GM18867 (cell line): ENCODE data around the gene TUBGCP3.
"Not testable (repeated sequence)": the region's sequence is repeated elsewhere in the genome, so short reads cannot be mapped to it uniquely, and the experiment has no call there.

Experiments used
- ATAC-seq: cut with Tn5 transposase; IDR thresholded peaks from one replicate; pipeline ENCODE4 v1.9.1; 2021; ENCODE audit warnings: mild to moderate bottlenecking, moderate library complexity; ENCODE audit not compliant: unreplicated experiment

TUBGCP3 gene

GRCh38 chr13:112531263-112531794 is 56.6 kb downstream of the TUBGCP3 start:
- ATAC-seq, result no peak

GRCh38 chr13:112530861-112531260 is 57.1 kb downstream of the TUBGCP3 start:
- no peak for ATAC-seq

- ATAC-seq, result no peak
Observed at GRCh38 chr13:112529216-112529615, 58.7 kb downstream of the TUBGCP3 start.

DNA sequence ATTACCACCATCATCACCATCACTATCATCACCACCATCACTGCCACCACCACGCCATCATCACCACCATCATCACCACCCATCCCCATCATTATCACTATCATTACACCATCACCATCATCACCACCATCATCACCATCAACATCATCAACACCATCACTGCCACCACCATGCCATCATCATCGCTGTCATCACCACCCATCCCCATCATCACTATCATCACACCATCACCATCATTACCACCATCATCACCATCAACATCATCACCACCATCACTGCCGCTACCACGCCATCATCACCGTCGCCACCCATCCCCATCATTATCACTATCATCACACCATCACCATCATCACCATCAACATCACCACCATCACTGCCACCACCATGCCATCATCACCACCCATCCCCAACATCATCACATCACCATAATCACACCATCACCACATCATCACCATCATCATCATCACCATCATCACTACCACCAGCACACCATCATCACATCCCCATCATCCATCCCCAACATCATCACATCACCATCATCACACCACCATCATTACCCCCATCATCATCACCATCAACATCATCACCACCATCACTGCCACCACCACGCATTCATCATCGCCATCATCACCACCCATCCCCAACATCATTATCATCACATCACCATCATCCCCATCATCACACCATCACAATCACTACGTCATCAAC is 61.7 kb downstream of the TUBGCP3 start:
- ATAC-seq, result no peak

DNA sequence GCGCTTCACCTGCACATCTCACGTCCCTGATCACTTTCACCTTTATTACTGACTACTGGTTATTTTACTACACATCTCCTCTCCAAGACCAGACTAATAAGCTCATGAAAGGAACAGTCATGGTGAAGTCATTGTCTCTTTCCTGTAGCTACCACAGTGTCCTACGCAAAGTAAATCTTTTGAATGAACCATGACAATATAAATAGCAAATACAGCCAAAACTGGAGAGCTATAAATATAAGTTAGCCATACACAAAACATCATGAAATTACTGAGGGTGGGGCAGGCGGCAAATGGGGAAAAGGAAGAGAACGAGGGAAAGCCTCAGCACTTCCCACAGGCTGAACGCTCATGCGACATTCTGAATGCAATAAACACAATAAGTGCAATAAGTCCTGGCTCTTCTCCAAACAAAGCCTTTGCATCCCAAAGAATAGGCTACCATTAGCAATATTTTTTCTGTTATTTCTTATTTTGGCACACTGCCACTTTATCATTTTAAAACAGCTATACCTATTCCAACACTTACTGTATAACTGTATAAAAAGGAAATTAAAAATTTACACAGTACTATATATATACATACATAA is 62.5 kb downstream of the TUBGCP3 start:
- ATAC-seq, result no peak

DNA sequence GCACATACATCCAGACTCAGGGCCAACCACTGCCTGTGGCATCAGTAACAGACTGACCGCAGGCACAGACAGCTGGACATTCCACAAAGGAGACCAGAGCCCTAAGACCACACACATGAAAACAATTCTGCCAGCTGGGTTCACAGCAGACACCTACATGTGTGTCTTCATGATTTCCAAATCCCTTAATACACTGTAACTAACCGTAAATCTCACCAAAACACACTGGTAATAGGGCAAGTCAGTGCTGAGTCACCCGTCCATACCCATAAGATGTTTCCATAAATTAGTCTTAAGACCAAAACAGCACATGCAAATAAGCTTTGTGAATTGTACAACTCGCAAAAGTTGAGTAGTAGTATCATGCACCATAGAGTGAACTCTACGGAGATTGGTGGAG is 65.4 kb downstream of the TUBGCP3 start:
- ATAC-seq, result no peak

DNA sequence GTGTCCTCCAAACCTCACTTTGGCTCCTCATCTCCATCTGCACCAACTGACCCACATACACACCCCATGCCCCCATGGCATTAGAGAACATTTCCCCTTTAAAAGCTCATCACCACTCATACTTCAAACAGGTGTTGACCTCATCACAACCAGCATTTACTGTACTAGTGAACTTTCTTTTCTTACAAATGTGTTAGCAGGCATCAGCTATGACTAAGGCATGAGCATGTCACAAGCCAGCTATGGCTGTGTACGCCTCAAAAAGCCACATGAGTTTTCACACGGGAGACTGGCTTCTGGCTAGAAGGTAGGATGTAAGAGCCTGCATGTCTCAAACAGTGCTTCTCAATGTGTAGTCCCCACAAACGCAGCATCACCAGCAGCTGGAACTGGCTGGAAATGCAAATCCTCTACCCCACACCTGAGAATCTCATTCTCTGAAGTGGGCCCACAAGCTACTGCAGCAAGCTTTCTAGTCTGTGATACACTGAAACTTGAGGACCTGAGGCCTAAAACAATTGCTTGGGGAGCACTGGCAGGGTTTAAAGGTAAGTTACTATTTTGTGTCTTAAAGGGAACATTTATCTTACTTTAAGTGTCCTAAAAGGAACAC is 66.8 kb downstream of the TUBGCP3 start:
- ATAC-seq, result no peak

GRCh38 chr13:112519517-112520060 is 68.4 kb downstream of the TUBGCP3 start:
- no peak for ATAC-seq

DNA sequence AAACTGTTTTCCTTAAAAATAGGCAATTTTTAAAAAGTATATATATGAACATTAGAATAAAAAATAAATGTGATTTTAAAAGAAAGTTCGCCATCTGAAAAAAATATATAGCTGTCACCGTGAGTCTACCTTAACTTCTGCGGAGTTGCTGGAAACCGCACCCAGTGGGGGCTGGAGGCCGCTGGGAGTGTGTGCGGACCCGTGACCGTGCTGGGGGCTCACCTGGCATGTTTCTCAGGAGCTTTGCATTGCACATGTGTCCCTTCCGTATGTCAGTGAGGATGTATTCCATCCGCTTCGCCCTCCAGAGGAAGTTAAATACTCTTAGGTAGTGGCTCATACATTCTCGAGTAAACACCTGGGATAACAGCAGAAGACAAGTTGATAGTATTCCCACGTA is 71.7 kb downstream of the TUBGCP3 start:
- ATAC-seq, result no peak

GRCh38 chr13:112513761-112514160 is 74.2 kb downstream of the TUBGCP3 start:
- ATAC-seq, result no peak

DNA sequence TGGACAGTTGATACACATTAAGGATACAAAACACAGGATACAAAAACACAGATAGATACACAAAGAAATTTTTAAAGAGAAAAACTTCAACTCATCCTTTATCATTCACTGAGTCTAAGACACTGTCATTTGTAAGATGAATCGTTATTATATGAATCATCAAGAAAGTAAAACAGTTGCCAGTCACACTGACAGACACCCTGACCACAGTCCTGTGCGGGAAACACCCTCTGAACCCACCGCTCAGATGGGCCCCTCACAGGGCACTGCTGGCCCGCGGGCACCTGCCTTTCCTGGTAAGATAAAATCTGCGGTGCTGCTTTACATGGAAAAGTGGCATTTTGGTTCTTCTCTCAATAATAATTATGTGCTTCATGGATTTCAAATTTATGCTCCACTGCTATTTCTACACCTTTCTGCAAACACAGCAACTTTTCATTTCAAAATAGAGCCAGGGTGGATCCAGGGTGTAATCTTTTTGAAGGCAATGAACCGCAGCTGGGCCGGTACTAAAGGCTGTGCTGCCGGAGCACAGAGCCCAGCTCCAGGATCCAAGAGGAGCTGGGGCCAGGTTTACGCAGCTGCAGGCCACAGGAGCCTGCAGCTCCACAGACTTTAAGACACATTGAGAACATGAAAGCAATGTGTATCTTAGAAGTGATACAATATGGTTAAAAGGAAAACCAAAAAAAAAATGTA is 76.8 kb downstream of the TUBGCP3 start:
- ATAC-seq, result no peak

- no peak for ATAC-seq
Observed at GRCh38 chr13:112510002-112510780, 77.8 kb downstream of the TUBGCP3 start.

DNA sequence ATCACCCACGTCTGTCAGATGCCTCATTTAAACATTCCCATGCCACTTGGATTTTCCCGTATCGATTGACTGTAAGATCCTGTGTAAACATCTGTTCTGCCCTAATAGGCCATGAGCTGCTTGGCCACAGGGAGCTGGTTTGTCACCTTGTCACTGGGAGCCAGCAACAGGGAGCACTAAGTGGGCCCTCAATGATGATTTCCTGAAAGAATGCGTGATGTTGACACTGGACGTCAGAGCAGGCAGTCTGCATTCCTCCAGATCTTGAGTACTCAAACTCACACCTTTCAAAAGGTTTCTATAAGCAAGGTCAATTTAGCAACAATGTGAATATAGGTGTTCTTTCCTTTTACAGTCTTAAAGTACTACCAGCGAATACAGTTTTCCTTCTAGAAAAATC is 78.8 kb downstream of the TUBGCP3 start:
- no peak for ATAC-seq

- ATAC-seq, result no peak
Observed at GRCh38 chr13:112506046-112506445, 81.9 kb downstream of the TUBGCP3 start.

DNA sequence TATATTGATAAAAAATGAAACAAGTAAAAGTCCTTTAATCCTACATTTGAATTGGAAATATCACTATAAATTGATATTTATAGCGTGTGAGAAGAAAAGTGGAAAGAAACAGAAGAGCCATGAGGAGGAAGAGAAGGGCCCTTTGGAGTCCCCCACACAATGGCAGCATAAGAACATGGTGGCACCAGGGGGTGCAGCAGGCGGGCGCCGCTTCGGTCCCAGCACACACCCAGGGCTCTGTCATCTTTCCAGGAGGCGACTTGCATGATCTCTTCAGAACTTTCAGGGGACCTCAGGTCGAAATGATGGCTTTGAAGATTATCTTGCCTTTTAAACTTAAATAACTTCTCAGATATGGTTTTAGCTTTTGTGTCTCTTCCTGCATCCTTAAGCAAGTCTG is 91.8 kb downstream of the TUBGCP3 start:
- ATAC-seq, result no peak

DNA sequence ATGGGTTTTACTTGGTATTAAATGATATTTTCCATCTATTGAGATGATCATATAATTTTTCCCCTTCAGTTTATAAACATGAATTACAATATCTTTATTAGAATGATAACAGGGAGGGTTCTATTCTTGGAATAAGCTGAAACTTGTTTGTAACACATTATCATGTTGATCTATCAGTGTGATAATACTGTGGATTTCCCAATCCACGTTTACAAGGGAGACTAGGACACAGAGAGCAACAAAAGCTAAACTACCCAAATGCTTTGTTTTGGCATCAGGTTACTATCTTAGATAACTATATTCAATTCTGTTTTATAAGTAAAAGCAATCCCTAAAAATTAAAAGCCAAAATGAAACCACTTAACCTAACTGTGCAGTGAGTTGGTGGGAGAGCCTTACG is 92.5 kb downstream of the TUBGCP3 start:
- ATAC-seq, result no peak

GRCh38 chr13:112489199-112489598 is 98.8 kb downstream of the TUBGCP3 start:
- no peak for ATAC-seq

GRCh38 chr13:112488343-112489050 is 99.5 kb downstream of the TUBGCP3 start:
- not testable (repeated sequence) for ATAC-seq

- no peak for ATAC-seq
Observed at GRCh38 chr13:112487127-112487517, 100.8 kb downstream of the TUBGCP3 start.
